Smooth muscle cell (in vitro differentiated cells): ENCODE results near the gene RNF130. TPM values are rescaled to one million over a fixed set of nuclear protein-coding genes. Genes with fewer than 3 reads are reported as not detected.

Experiments used
- DNase-seq: peaks from one replicate; lab custom pipeline; 2025; ENCODE audit not compliant: unreplicated experiment; lab: John Stamatoyannopoulos, UW
- H2AFZ ChIP-seq: fragments of 200-600 bp; sonication (generic); 2 replicates; pipeline ENCODE4 v1.6.0; 2016; ENCODE audit warnings: antibody characterized with exemption, low read depth, mild to moderate bottlenecking
- H3F3A ChIP-seq: fragments of 200-600 bp; sonication (generic); 2 replicates; pipeline ENCODE4 v1.6.0; 2017; ENCODE audit warnings: antibody characterized with exemption, low read depth
- H3K27ac ChIP-seq: fragments of 200-600 bp; sonication (generic); 2 replicates; pipeline ENCODE4 v1.5.1; 2016; ENCODE audit warnings: low read depth, mild to moderate bottlenecking
- H3K27me3 ChIP-seq: fragments of 200-600 bp; sonication (generic); 2 replicates; pipeline ENCODE4 v1.6.1; 2016; ENCODE audit warnings: low read depth, mild to moderate bottlenecking
- H3K36me3 ChIP-seq: fragments of 200-600 bp; sonication (generic); 2 replicates; pipeline ENCODE4 v1.5.1; 2016; ENCODE audit warnings: low read depth
- H3K4me1 ChIP-seq: fragments of 200-600 bp; sonication (generic); 2 replicates; pipeline ENCODE4 v1.5.1; 2016; ENCODE audit warnings: low read depth
- H3K4me2 ChIP-seq: fragments of 200-600 bp; sonication (generic); 2 replicates; pipeline ENCODE4 v1.6.0; 2016; ENCODE audit warnings: mild to moderate bottlenecking
- H3K4me3 ChIP-seq: fragments of 200-600 bp; sonication (generic); 2 replicates; pipeline ENCODE4 v1.5.1; 2016; ENCODE audit warnings: mild to moderate bottlenecking
- H3K79me2 ChIP-seq: fragments of 200-600 bp; sonication (generic); 2 replicates; pipeline ENCODE4 v1.6.0; 2016; ENCODE audit warnings: low read depth, mild to moderate bottlenecking
- H3K9ac ChIP-seq: fragments of 200-600 bp; sonication (generic); 2 replicates; pipeline ENCODE4 v1.6.0; 2016; ENCODE audit warnings: low read depth
- H3K9me3 ChIP-seq: fragments of 200-600 bp; sonication (generic); replicated peaks from 2 replicates; pipeline ENCODE4 v1.5.1; 2016; ENCODE audit warnings: low read depth
- H4K20me1 ChIP-seq: fragments of 200-600 bp; sonication (generic); 2 replicates; pipeline ENCODE4 v1.6.0; 2016; ENCODE audit warnings: low read depth
- CTCF ChIP-seq: fragments of 200-600 bp; sonication (generic); IDR thresholded peaks from 2 replicates; pipeline ENCODE4 v1.5.1; 2017; ENCODE audit warnings: borderline replicate concordance, mild to moderate bottlenecking, antibody characterized with exemption; ENCODE audit not compliant: insufficient read depth, poor library complexity, severe bottlenecking
- WGBS: methylation state at CpG from one replicate; pipeline ENCODE4 v1.1.7; 2016; ENCODE audit warnings: low lambda C conversion rate; 5-methylcytosine and 5-hydroxymethylcytosine counted together
- polyA plus RNA-seq: library from polyadenylated mRNA; unstranded; fragments of >200 nt; fragmentation: Nextera tagmentation; extraction: Ambion mirVana; gene quantifications from 2 replicates; pipeline ENCODE4 v1.2.1, GENCODE V29; 2016
- total RNA-seq: library from RNA; depleted of rRNA; stranded (reverse); fragments of >200 nt; gene quantifications from 2 replicates; pipeline ENCODE4 v1.2.3, GENCODE V29; 2014

RNF130 gene
- total and polyA plus RNA-seq, 2 experiments from 2014 or later = 32.4 to 37.5 TPM

GRCh38 chr5:180034564-180034963 is 37.0 kb downstream of the RNF130 start:
- Histone ChIP-seq H3K27me3 (no peaks in the 10 kb centered on the region), H3K36me3 (peaks cover 23% of the 10 kb centered on the region), H3F3A (no peaks in the 10 kb centered on the region), H3K79me2 (no peaks in the 10 kb centered on the region), H3K4me3 (no peak overlapping the region), H3K4me2 (no peak overlapping the region), H2AFZ (no peak overlapping the region), H3K27ac (no peak overlapping the region), H3K4me1 (no peaks in the 10 kb centered on the region), H4K20me1 (no peaks in the 10 kb centered on the region), H3K9ac (no peak overlapping the region), H3K9me3 (peaks cover 30% of the 10 kb centered on the region)
- no peak for DNase-seq
- 97% methylated on average over 2 of the region's 2 CpGs for whole genome bisulfite sequencing
- no peak for TF ChIP-seq CTCF

- peaks cover 6% of the 10 kb centered on the region for H3K9me3 ChIP-seq
- no peak overlapping the region for H3K9ac ChIP-seq
- H3K4me1 ChIP-seq = peaks cover 22% of the 10 kb centered on the region
- no peak overlapping the region for H3K4me3 ChIP-seq
- no peaks in the 10 kb centered on the region for H3K36me3 ChIP-seq
- H3K4me2 ChIP-seq = no peak overlapping the region
- no peak for DNase-seq
- H3K27me3 ChIP-seq = no peaks in the 10 kb centered on the region
- peaks cover 8% of the 10 kb centered on the region for H4K20me1 ChIP-seq
- peaks cover 2% of the 10 kb centered on the region for H3K79me2 ChIP-seq
- H2AFZ ChIP-seq = no peak overlapping the region
- no peak overlapping the region for H3K27ac ChIP-seq
- H3F3A ChIP-seq = no peaks in the 10 kb centered on the region
- WGBS = 93% methylated on average over 15 of the region's 15 CpGs
- no peak for TF ChIP-seq CTCF
Observed at GRCh38 chr5:180027459-180028089, 44.0 kb downstream of the RNF130 start.

GRCh38 chr5:180026734-180027458 is 44.7 kb downstream of the RNF130 start:
- H4K20me1 ChIP-seq = peaks cover 8% of the 10 kb centered on the region
- DNase-seq = no peak
- 56% methylated on average over 5 of the region's 5 CpGs for WGBS
- H3K27ac ChIP-seq = peak overlapping the region; percentile 23
- TF ChIP-seq CTCF = no peak
- peak overlapping the region; percentile 15 for H3K4me2 ChIP-seq
- no peaks in the 10 kb centered on the region for H3K36me3 ChIP-seq
- no peaks in the 10 kb centered on the region for H3K27me3 ChIP-seq
- no peak overlapping the region for H3K4me3 ChIP-seq
- H3K9ac ChIP-seq = no peak overlapping the region
- no peaks in the 10 kb centered on the region for H3F3A ChIP-seq
- H3K4me1 ChIP-seq = peaks cover 22% of the 10 kb centered on the region
- H2AFZ ChIP-seq = no peak overlapping the region
- peaks cover 2% of the 10 kb centered on the region for H3K79me2 ChIP-seq
- peaks cover 3% of the 10 kb centered on the region for H3K9me3 ChIP-seq

GRCh38 chr5:180026320-180026719 is 45.2 kb downstream of the RNF130 start:
- 53% methylated on average over 4 of the region's 4 CpGs for WGBS
- DNase-seq = no peak
- Histone ChIP-seq H3K79me2 (peaks cover 2% of the 10 kb centered on the region), H3K4me2 (peak overlapping the region; percentile 15), H3K36me3 (no peaks in the 10 kb centered on the region), H3K9ac (no peak overlapping the region), H3K4me1 (peaks cover 22% of the 10 kb centered on the region), H3K27me3 (no peaks in the 10 kb centered on the region), H3F3A (no peaks in the 10 kb centered on the region), H4K20me1 (peaks cover 8% of the 10 kb centered on the region), H3K27ac (peak overlapping the region; percentile 23), H3K4me3 (no peak overlapping the region), H2AFZ (no peak overlapping the region), H3K9me3 (no peaks in the 10 kb centered on the region)
- no peak for TF ChIP-seq CTCF
